Lower lobe of right lung (tissue), 2 donors: ENCODE measurements around the gene PTGES3L. TPM values are rescaled to one million over a fixed set of nuclear protein-coding genes. Genes with fewer than 3 reads are reported as not detected.

Source experiments
- ATAC-seq, 2 donors: fragments of 200-7000 bp; cut with Tn5 transposase; one replicate each; pipeline ENCODE4 v1.9.1; 2020 to 2022; ENCODE audit warnings: mild to moderate bottlenecking in 2 of 2, moderate library complexity in 2 of 2
- DNase-seq: peaks from one replicate; pipeline ENCODE4 v3.0.0-alpha.2; 2020
- H3K27ac ChIP-seq: fragments of 200-600 bp; one replicate; pipeline ENCODE4 v1.8.0; 2022
- H3K27me3 ChIP-seq: fragments of 200-600 bp; one replicate; pipeline ENCODE4 v1.8.0; 2022; ENCODE audit warnings: low read depth
- H3K36me3 ChIP-seq: fragments of 200-600 bp; one replicate; pipeline ENCODE4 v1.8.0; 2022; ENCODE audit warnings: mild to moderate bottlenecking
- H3K4me1 ChIP-seq: fragments of 200-600 bp; one replicate; pipeline ENCODE4 v1.8.0; 2022
- H3K4me3 ChIP-seq: fragments of 200-600 bp; one replicate; pipeline ENCODE4 v1.8.0; 2022; ENCODE audit warnings: mild to moderate bottlenecking
- H3K9me3 ChIP-seq: fragments of 200-600 bp; one replicate; pipeline ENCODE4 v1.8.0; 2022
- CTCF ChIP-seq: fragments of 200-600 bp; IDR thresholded peaks from one replicate; pipeline ENCODE4 v1.8.0; 2022; ENCODE audit warnings: antibody characterized with exemption, mild to moderate bottlenecking
- intact Hi-C: fragments of 100-400 bp; cut with DNase I; formaldehyde crosslinking; loops from one replicate; pipeline ENCODE4 v1.11.0; 2022
- total RNA-seq: library from RNA; stranded (reverse); fragmentation: NEBNext Ultra II Directional; extraction: Animal tissue kit (Norgen Biotek cat#: 25700); gene quantifications from one replicate; pipeline ENCODE4 v1.2.1, GENCODE V29; 2021
- donor health status: DM: no; HTN: yes; CAD: no; lungs with severe emphysema.

Gene PTGES3L
- total RNA-seq, 1 donor from 2014 or later: 0.27 TPM

GRCh38 chr17:42918902-42919521 lies 60.9 kb downstream of the PTGES3L start:
- H3K27ac ChIP-seq: peak overlapping the region; percentile 50

More at GRCh38 chr17:42918902-42919521, 60.9 kb downstream of the PTGES3L start:
- ATAC-seq: peak in 1 of 2 donors; percentile 71
- Histone ChIP-seq H3K4me3 (no peak overlapping the region), H3K9me3 (no peaks in the 10 kb centered on the region), H3K4me1 (peaks cover 66% of the 10 kb centered on the region), H3K36me3 (no peaks in the 10 kb centered on the region), H3K27me3 (no peaks in the 10 kb centered on the region)
- DNase-seq: no peak
- intact Hi-C loops: no loop called here
- no peak for TF ChIP-seq CTCF

Other genes starting within 250 kb of the PTGES3L start
- gene EZH1, start 235.0 kb downstream of the PTGES3L start, total RNA-seq: 56.2 TPM
- 127 TPM for gene RAMP2, start 218.9 kb downstream of the PTGES3L start, total RNA-seq
- 42.1 TPM for gene VPS25, start 206.6 kb downstream of the PTGES3L start, total RNA-seq
- 0.47 TPM for gene WNK4, start 199.5 kb downstream of the PTGES3L start, total RNA-seq
- 54.5 TPM for gene COA3, start 181.4 kb downstream of the PTGES3L start, total RNA-seq
- gene CNTD1, start 181.2 kb downstream of the PTGES3L start, total RNA-seq: 1.6 TPM
- gene BECN1, start 155.8 kb downstream of the PTGES3L start, total RNA-seq: 65.3 TPM
- 81.6 TPM for gene PSME3, start 146.7 kb downstream of the PTGES3L start, total RNA-seq
- 2.1 TPM for gene AOC2, start 135.5 kb downstream of the PTGES3L start, total RNA-seq
- 160 TPM for gene AOC3, start 128.9 kb downstream of the PTGES3L start, total RNA-seq
- not detected for gene G6PC1, start 79.3 kb downstream of the PTGES3L start, total RNA-seq
- 25.2 TPM for gene AARSD1, start 15.6 kb downstream of the PTGES3L start, total RNA-seq
- gene RUNDC1, start 485 bp upstream of the PTGES3L start, total RNA-seq: 17.1 TPM
- gene RPL27, start 18.3 kb upstream of the PTGES3L start, total RNA-seq: 810 TPM
- gene IFI35, start 26.7 kb upstream of the PTGES3L start, total RNA-seq: 61.5 TPM
- 382 TPM for gene VAT1, start 42.3 kb upstream of the PTGES3L start, total RNA-seq
- gene RND2, start 45.2 kb upstream of the PTGES3L start, total RNA-seq: 0.53 TPM
- 7.4 TPM for gene BRCA1, start 145.3 kb upstream of the PTGES3L start, total RNA-seq
- 93.3 TPM for gene NBR1, start 191.1 kb upstream of the PTGES3L start, total RNA-seq
- gene TMEM106A, start 231.8 kb upstream of the PTGES3L start, total RNA-seq: 17.9 TPM
- gene CCDC200, start 248.5 kb upstream of the PTGES3L start, total RNA-seq: not detected